ENCODE results near the gene ADAMTS5. TPM values are rescaled to one million over a fixed set of nuclear protein-coding genes. Genes with fewer than 3 reads are reported as not detected.
A peak's percentile ranks its signal among the peaks of the same experiment; 100 is the strongest.

The ADAMTS5 gene
- total RNA-seq, 4 donors from 2014 or later = 13.5 to 29.3 (median 21.3) TPM

DNA sequence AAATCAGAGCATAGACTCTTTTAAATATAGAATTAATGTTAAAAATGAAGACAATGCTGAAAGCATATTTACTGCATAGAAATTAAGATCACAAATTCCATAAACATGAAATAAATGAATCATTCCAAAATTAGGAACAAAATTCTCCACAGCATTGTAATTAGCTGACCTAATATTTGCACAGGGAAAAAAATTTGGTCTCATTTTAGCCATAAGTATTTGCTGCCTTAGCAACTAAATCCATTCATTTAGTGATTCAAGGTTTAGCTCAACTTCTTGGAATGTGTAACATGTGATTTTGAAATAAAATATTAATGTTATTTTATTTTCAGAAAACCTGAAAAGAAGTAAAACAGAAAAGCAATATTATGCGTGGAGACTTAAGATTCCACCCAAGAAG lies 25.5 kb downstream of the ADAMTS5 start:
- no peak overlapping the region for H3K4me3 ChIP-seq (replicated peaks in 1 of 3)
- peaks cover 49 to 52% of the 10 kb centered on the region in 2 donors for H3K4me1 ChIP-seq
- intact Hi-C loops (cut with DNase I) = no loop called here
- H3K36me3 ChIP-seq = no peaks in the 10 kb centered on the region
- no peak for TF ChIP-seq CTCF (IDR thresholded peaks at IDR 0.05)
- H3K27ac ChIP-seq = peak overlapping the region in 2 of 3 donors; percentile 10 to 14
- H3K27me3 ChIP-seq = no peaks in the 10 kb centered on the region
- no peaks in the 10 kb centered on the region for H3K9me3 ChIP-seq
- no peak for DNase-seq
- WGBS, 2 donors = 75 to 84% methylated on average over 1 of the region's 1 CpG

DNA sequence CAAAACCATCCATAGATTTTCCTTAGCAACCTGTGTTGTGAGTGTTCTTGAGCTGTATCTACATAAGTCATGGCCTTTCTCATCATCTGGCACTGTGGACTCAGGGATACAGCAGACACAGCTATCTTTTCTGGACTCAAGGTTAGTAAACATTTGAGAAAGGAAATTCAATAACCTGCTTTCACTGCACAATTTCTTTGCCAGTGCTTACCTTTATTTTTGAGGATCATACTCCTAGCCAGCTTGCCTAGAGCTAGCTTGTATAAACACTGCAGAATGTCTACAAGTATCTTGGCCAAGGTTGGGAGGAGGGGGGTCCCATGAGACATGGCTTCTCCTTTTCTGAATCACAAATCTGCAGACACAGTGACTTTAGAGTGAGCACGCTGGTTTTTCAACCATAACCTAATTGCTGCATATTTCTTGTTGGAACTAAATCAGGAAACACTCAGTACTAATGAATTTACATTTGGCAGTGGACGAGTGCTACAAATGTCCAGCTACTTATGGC lies 27.2 kb downstream of the ADAMTS5 start:
- Histone ChIP-seq H3K4me1 (peaks cover 41 to 44% of the 10 kb centered on the region in 2 donors), H3K9me3 (no peaks in the 10 kb centered on the region), H3K36me3 (no peaks in the 10 kb centered on the region), H3K4me3 (replicated peaks in 1 of 3) (no peak overlapping the region), H3K27me3 (no peaks in the 10 kb centered on the region), H3K27ac (peak overlapping the region; percentile 32 to 57 (median 48))
- 9 to 26% methylated on average over 2 of the region's 2 CpGs for WGBS, 2 donors
- TF ChIP-seq CTCF (IDR thresholded peaks at IDR 0.05) = no peak
- no peak for TF ChIP-seq POLR2A (IDR thresholded peaks at IDR 0.05)
- peak; percentile 71 to 82 for DNase-seq
- intact Hi-C loops (cut with DNase I) = no loop called here

DNA sequence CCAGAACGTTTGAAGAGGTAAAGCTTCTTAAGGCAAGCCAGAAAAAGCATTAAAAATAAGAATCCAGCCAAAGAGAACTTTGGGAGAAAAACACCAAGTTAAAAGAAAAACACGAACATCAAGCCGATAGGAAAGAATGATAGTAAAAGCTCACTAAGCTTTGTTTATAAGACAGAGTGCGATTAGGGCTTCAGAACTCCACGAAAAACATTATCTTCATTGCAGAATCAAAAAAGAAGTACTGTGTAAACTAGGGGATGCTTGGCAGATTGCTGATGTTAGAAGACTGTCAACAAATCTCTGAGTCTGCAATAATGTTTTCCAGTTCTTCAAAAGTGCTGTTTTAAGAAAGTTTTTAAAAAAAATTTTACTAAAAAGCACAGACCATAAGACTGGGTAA lies 30.2 kb downstream of the ADAMTS5 start:
- Histone ChIP-seq H3K36me3 (peaks cover 0 to 12% of the 10 kb centered on the region in 2 donors), H3K27me3 (no peaks in the 10 kb centered on the region), H3K4me3 (replicated peaks in 1 of 3) (no peak overlapping the region), H3K4me1 (peaks cover 34 to 36% of the 10 kb centered on the region in 2 donors), H3K9me3 (no peaks in the 10 kb centered on the region), H3K27ac (peak overlapping the region; percentile 6 to 42 (median 30))
- intact Hi-C loops (cut with DNase I) = no loop called here
- no peak for DNase-seq
- TF ChIP-seq CTCF (IDR thresholded peaks at IDR 0.05) (no peak), POLR2A (IDR thresholded peaks at IDR 0.05) (no peak)
- 19 to 27% methylated on average over 5 of the region's 5 CpGs for WGBS, 2 donors

DNA sequence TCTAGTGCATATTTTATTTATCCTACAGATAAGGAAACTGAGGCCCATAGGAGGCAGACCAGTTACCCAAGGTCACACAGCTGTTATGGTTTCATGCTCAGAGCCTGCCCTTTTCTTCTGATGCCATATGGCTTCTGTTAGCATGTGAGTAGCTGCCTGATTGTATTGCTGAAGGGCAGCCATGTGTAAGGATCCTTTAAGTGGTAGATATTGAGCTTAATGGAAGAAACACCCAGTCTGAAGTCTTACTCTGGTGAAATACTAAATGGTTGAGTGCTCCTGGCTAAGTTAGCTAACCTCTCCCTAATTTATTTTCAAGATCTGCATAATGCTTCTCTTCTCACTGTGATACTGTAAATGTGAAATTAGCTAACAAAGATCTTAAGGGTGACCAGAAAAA lies 30.9 kb downstream of the ADAMTS5 start:
- Histone ChIP-seq H3K9me3 (no peaks in the 10 kb centered on the region), H3K27ac (peak overlapping the region in 2 of 3 donors; percentile 30 to 42), H3K36me3 (peaks cover 0 to 13% of the 10 kb centered on the region in 2 donors), H3K4me1 (peaks cover 34 to 36% of the 10 kb centered on the region in 2 donors), H3K4me3 (replicated peaks in 1 of 3) (no peak overlapping the region), H3K27me3 (no peaks in the 10 kb centered on the region)
- DNase-seq = no peak
- TF ChIP-seq POLR2A (IDR thresholded peaks at IDR 0.05) = no peak
- no peak for TF ChIP-seq CTCF (IDR thresholded peaks at IDR 0.05)
- intact Hi-C loops (cut with DNase I) = no loop called here

DNA sequence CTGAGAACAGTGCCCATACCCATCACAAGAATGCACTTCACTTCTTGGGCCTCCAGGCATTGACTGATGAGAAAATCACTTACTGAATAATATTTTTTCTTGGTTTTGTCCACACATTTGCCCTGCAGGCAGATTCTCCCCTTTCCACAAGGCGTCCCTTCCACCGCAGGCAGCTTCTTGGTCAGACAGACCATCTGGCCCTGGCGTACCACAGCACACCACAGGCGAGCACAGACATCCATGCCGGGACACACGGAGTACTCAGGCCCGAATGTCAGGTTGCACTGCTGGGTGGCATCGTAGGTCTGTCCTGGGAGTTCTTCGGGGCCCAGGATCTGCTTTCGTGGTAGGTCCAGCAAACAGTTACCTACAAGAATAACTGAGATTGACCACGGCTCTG lies 32.5 kb downstream of the ADAMTS5 start:
- Histone ChIP-seq H3K4me1 (peaks cover 20 to 26% of the 10 kb centered on the region in 2 donors), H3K27me3 (no peaks in the 10 kb centered on the region), H3K9me3 (no peaks in the 10 kb centered on the region), H3K4me3 (replicated peaks in 1 of 3) (no peak overlapping the region), H3K27ac (no peak overlapping the region), H3K36me3 (peaks cover 0 to 13% of the 10 kb centered on the region in 2 donors)
- WGBS, 2 donors = 96 to 99% methylated on average over 10 to 11 of the region's 11 CpGs
- no peak for DNase-seq
- no peak for TF ChIP-seq POLR2A (IDR thresholded peaks at IDR 0.05)
- no peak for TF ChIP-seq CTCF (IDR thresholded peaks at IDR 0.05)
- intact Hi-C loops (cut with DNase I) = no loop called here

Measured in thyroid gland (tissue), 4 donors.